GM18526 (cell line): Measurements from ENCODE around the gene MTMR3.

Experiments
- POLR2A ChIP-seq: IDR thresholded peaks from 3 replicates; pipeline ENCODE4 v1.6.1; 2011; ENCODE audit not compliant: insufficient read length; ENCODE audit errors: extremely low read depth

Gene MTMR3

GRCh38 chr22:29883045-29883774 lies at the start of gene MTMR3:
MTMR3 (plus strand) TSS chr22:29883174; CDS start chr22:29971060, 87,886 bp downstream.
- peak; percentile 66 for TF ChIP-seq POLR2A

GRCh38 chr22:29833392-29833965 lies 49.5 kb upstream of the MTMR3 start:
- no peak for TF ChIP-seq POLR2A

- no peak for TF ChIP-seq POLR2A
Measured at GRCh38 chr22:29834046-29834445, 48.9 kb upstream of the MTMR3 start.

GRCh38 chr22:29837741-29838598 lies 45.0 kb upstream of the MTMR3 start, which contains the start of gene ASCC2:
ASCC2 (minus strand) TSS chr22:29838274; CDS start chr22:29832325, 5,949 bp downstream.
- peak; percentile 83 for TF ChIP-seq POLR2A

- TF ChIP-seq POLR2A = no peak
Measured at GRCh38 chr22:29838599-29838956, 44.4 kb upstream of the MTMR3 start.

- TF ChIP-seq POLR2A = no peak
Measured at GRCh38 chr22:29839039-29839438, 43.9 kb upstream of the MTMR3 start.

- TF ChIP-seq POLR2A = no peak
Measured at GRCh38 chr22:29840498-29840897, 42.5 kb upstream of the MTMR3 start.

- TF ChIP-seq POLR2A = no peak
Measured at GRCh38 chr22:29842172-29842571, 40.8 kb upstream of the MTMR3 start.

- no peak for TF ChIP-seq POLR2A
Measured at GRCh38 chr22:29842740-29843139, 40.2 kb upstream of the MTMR3 start.

- TF ChIP-seq POLR2A = no peak
Measured at GRCh38 chr22:29846290-29846689, 36.7 kb upstream of the MTMR3 start.

- TF ChIP-seq POLR2A = no peak
Measured at GRCh38 chr22:29848111-29848510, 34.9 kb upstream of the MTMR3 start.

- TF ChIP-seq POLR2A = no peak
Measured at GRCh38 chr22:29854432-29854831, 28.5 kb upstream of the MTMR3 start.

- no peak for TF ChIP-seq POLR2A
Measured at GRCh38 chr22:29855611-29856181, 27.3 kb upstream of the MTMR3 start.

- no peak for TF ChIP-seq POLR2A
Measured at GRCh38 chr22:29856496-29856895, 26.5 kb upstream of the MTMR3 start.

GRCh38 chr22:29860006-29860766 lies 22.8 kb upstream of the MTMR3 start:
- no peak for TF ChIP-seq POLR2A
